MV-4-11 (cell line): ENCODE data around the gene KRT34.
"Not testable (repeated sequence)": the region's sequence is repeated elsewhere in the genome, so short reads cannot be mapped to it uniquely, and the experiment has no call there.

Experiments used
- DNase-seq: peaks from one replicate; lab custom pipeline; 2025; lab: John Stamatoyannopoulos, UW

KRT34 gene

DNA sequence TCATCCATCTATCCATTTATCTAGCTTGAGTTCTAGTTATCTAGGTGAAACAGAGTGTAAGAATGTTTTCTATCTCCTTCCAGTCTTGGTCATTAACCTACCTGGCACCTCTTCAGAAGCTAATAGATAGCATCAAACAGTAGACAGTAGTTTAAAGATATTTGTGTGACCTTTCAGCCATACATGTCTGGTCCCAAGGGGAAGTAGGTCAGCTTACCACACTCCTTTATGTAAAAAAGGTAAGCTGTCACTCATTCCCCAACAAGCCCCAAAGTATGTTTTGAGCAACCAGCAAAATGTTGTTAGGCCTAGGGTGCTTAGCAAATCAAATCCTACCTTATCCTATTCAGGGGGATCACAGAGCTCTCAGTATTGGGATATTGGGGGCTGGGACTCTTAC is 16.0 kb downstream of the KRT34 start:
- DNase-seq = no peak

DNA sequence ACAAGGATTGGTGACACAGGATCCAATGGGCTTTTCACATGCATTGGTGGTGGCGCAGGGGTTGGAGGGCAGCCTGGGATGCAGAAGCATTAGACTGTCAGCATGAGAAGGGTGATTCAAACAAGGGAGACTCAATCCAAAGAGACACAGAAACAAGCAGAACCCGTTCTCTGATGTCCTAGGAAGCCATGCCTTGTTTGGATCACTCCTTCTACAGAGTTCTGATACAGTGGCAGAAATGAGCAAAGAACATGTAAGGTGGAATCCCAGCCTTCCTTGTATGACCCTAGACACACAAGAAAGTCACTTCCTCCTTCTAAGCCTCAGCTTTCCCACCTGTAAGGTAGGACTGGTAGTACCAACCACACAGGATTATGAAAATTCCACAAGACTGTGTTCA is 18.2 kb downstream of the KRT34 start:
- no peak for DNase-seq

- DNase-seq = no peak
These were observed 21.7 kb downstream of the KRT34 start for GRCh38 chr17:41360296-41360995.

DNA sequence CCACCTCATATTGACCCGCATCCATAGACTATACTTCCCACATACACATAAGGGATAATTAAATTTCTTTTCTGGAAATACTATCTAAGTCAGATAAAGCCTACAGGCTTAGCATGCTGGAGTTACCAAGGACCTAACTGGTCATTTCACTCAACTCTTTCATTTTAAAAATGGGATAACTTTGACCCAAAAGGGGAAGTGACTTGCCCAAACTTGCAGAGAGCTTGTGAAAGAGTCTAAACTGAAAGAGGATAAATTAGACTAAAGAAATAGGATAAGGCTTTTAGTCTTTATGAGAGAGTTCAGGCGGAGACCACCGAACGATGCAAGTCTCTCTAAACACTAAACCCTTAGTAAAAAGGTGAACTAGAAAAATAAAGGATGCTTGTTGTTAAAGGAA is 27.6 kb downstream of the KRT34 start:
- DNase-seq = peak; percentile 90

DNA sequence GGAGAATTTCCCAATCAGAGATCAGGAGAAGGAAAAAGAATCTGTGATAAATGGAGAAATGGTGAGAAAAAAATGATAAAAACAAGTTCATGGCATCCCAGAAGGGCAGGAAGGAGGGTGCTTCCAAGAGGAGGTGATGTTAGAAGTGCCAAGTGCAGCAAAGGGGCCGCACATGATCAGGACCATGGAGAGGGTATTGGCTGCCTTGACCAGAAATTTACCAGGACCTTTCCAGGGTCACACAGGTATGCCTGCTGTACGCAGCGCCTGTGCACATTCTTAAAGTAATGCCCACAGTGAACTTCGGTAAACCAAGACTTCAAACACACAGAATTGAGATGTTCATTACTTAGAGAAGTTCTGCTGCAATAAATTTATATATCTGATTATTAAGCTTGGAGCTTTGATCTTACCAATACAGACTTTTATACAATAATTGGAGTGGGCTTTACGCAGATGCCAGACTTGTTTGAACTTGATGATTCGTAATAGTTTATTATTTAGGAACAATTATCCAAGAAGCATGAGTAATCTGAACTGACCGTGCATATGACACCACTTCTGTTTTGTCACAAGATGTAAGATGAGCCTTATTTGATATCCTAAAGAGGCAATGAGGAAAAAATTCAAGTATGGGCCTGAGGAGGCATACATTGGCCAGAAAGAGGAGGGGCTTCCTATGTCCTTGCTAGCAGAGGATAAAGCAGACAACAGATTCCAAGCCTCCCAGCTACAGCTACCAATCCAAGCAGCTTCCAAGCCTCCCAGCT is 29.3 kb downstream of the KRT34 start:
- no peak for DNase-seq

DNA sequence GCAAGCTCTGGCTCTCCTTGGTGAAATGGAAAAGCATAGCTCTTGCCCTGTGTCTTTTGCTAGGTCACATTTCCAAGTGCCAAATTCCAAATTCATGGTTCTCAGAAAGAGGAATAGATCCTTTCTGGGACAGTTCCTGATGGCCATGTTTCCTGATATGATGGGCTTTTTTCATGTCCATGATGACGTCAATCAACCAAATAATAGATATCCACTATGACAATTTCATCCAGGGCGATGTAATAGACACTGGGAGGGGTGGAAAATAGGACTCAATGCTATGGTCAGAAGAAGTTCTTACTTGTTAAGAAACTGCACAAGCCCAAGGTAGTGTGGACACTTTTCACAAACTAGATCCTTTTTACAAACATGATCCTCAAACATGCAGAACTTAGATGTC is 30.9 kb downstream of the KRT34 start:
- DNase-seq = no peak

- DNase-seq = not testable (repeated sequence)
These were observed 31.7 kb downstream of the KRT34 start, which contains the start of gene KRT33A for GRCh38 chr17:41350381-41350878. Gene KRT33A, minus strand, starts transcription at chr17:41350828. Its CDS starts 61 bp downstream, at chr17:41350767.

DNA sequence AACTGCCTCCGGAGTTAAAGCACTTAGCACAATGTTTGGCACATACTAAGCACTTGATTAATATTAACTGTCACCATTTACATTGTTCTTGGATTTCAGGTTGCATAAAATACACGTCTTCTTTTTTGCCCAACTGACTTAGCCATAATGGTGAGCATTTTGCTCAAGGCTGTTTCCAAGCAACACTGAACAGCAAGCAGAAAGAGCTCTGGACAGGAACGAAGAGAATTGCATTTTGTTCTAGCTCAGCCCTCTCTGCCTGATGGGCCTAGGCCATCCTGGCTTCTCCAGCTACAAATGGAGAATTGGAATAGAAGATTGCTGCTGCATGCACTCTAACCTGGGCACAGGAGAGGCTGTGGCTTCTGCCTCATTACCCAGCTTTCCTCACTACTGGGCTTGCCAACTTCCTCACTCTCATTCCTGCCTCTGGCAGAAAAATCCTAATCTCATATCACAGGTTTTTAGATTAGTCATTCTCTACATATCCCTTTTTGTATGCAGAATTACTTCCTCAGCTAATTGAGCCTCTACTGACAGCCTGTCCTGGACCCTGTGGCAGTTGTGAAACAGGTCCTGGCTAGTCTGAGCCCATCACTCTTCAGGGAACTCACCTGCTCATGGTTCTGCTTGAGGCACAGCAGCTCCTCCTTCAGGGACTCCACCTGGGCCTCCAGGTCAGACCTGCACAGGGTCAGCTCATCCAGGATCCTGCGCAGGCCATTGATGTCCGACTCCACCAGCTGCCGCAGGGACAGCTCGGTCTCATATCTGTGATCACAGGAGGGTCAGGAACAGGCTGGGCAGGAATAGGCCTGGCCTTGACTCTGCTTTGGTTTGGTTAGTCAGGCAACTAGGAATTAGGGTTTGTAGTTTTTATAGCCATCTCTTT is 34.0 kb downstream of the KRT34 start:
- no peak for DNase-seq

- not testable (repeated sequence) for DNase-seq
These were observed 35.7 kb downstream of the KRT34 start for GRCh38 chr17:41346421-41346820.

GRCh38 chr17:41345992-41346391 is 36.1 kb downstream of the KRT34 start:
- DNase-seq = no peak

- DNase-seq = no peak
These were observed 39.1 kb downstream of the KRT34 start for GRCh38 chr17:41343029-41343428.

GRCh38 chr17:41340934-41341861 is 40.9 kb downstream of the KRT34 start:
- DNase-seq = no peak

DNA sequence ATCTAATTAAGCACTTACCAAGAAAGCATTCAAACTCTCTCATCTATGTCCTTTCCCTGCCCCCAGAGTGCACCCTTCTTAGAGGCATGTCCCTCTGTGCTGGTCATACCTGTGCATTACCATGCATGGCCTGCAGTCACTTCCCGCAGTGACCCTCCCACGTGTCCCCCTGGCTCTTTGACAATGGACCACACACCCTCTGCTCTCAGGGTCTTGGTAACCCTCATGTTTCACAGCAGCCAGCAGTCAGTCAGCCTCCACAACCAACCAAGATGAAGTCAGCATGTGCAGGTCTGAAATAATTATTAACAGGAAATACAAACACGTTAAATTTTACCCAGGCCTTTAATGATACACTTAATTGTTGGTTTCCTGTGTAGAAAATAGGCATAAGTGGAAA is 41.6 kb downstream of the KRT34 start:
- DNase-seq = no peak

GRCh38 chr17:41339571-41340172 is 42.4 kb downstream of the KRT34 start:
- no peak for DNase-seq

- DNase-seq = peak; percentile 69
These were observed 43.1 kb downstream of the KRT34 start for GRCh38 chr17:41338961-41339485.

GRCh38 chr17:41335747-41336146 is 46.4 kb downstream of the KRT34 start:
- DNase-seq = no peak

GRCh38 chr17:41334385-41335305 is 47.5 kb downstream of the KRT34 start:
- DNase-seq = peak; percentile 57

GRCh38 chr17:41333836-41334235 is 48.3 kb downstream of the KRT34 start:
- no peak for DNase-seq

GRCh38 chr17:41333098-41333497 is 49.0 kb downstream of the KRT34 start:
- DNase-seq = no peak
